ENCODE data around the gene TAF8.

The TAF8 gene

GRCh38 chr6:42084889-42085288 is 34.6 kb downstream of the TAF8 start:
- no peaks in the 10 kb centered on the region for H3K27me3 ChIP-seq (replicated peaks; ENCODE audit: control insufficient read depth, insufficient read depth, low read length)
- TF ChIP-seq CTCF (IDR thresholded peaks at IDR 0.05; ENCODE audit: insufficient read depth, low read length, poor library complexity, severe bottlenecking) = no peak
- H3K4me3 ChIP-seq (replicated peaks; ENCODE audit: low read depth, low read length) = no peak overlapping the region
- peaks cover 2% of the 10 kb centered on the region for H3K36me3 ChIP-seq (ENCODE audit: control insufficient read depth, insufficient read depth, low read length)
- no peak for DNase-seq (ENCODE audit: extremely low read depth, insufficient read length)

GRCh38 chr6:42086046-42087035 is 36.0 kb downstream of the TAF8 start:
- Histone ChIP-seq H3K36me3 (ENCODE audit: control insufficient read depth, insufficient read depth, low read length) (peaks cover 2% of the 10 kb centered on the region), H3K4me3 (replicated peaks; ENCODE audit: low read depth, low read length) (no peak overlapping the region), H3K27me3 (replicated peaks; ENCODE audit: control insufficient read depth, insufficient read depth, low read length) (no peaks in the 10 kb centered on the region)
- no peak for DNase-seq (ENCODE audit: extremely low read depth, insufficient read length)
- no peak for TF ChIP-seq CTCF (IDR thresholded peaks at IDR 0.05; ENCODE audit: insufficient read depth, low read length, poor library complexity, severe bottlenecking)

GRCh38 chr6:42088101-42088591 is 37.8 kb downstream of the TAF8 start:
- no peak for DNase-seq (ENCODE audit: extremely low read depth, insufficient read length)
- no peak overlapping the region for H3K4me3 ChIP-seq (replicated peaks; ENCODE audit: low read depth, low read length)
- TF ChIP-seq CTCF (IDR thresholded peaks at IDR 0.05; ENCODE audit: insufficient read depth, low read length, poor library complexity, severe bottlenecking) = no peak

GRCh38 chr6:42090819-42091717 is 40.7 kb downstream of the TAF8 start:
- Histone ChIP-seq H3K4me3 (replicated peaks; ENCODE audit: low read depth, low read length) (no peak overlapping the region), H3K36me3 (ENCODE audit: control insufficient read depth, insufficient read depth, low read length) (peaks cover 2% of the 10 kb centered on the region; the same call in 1 of the 2 replicates), H3K27me3 (replicated peaks; ENCODE audit: control insufficient read depth, insufficient read depth, low read length) (no peaks in the 10 kb centered on the region)
- DNase-seq (ENCODE audit: extremely low read depth, insufficient read length) = no peak
- no peak for TF ChIP-seq CTCF (IDR thresholded peaks at IDR 0.05; ENCODE audit: insufficient read depth, low read length, poor library complexity, severe bottlenecking)

More at GRCh38 chr6:42088101-42088591, 37.8 kb downstream of the TAF8 start:
- Histone ChIP-seq H3K27me3 (replicated peaks; ENCODE audit: control insufficient read depth, insufficient read depth, low read length) (no peaks in the 10 kb centered on the region), H3K36me3 (ENCODE audit: control insufficient read depth, insufficient read depth, low read length) (peaks cover 2% of the 10 kb centered on the region)

GRCh38 chr6:42091718-42092023 is 41.3 kb downstream of the TAF8 start:
- H3K27me3 ChIP-seq (replicated peaks; ENCODE audit: control insufficient read depth, insufficient read depth, low read length) = no peaks in the 10 kb centered on the region
- no peak for DNase-seq (ENCODE audit: extremely low read depth, insufficient read length)
- TF ChIP-seq CTCF (IDR thresholded peaks at IDR 0.05; ENCODE audit: insufficient read depth, low read length, poor library complexity, severe bottlenecking) = no peak
- H3K36me3 ChIP-seq (ENCODE audit: control insufficient read depth, insufficient read depth, low read length) = peaks cover 2% of the 10 kb centered on the region; the same call in 1 of the 2 replicates
- H3K4me3 ChIP-seq (replicated peaks; ENCODE audit: low read depth, low read length) = no peak overlapping the region
